Suprapubic skin (tissue), 4 donors: ENCODE results near the gene INMT. TPM values are rescaled to one million over a fixed set of nuclear protein-coding genes. Genes with fewer than 3 reads are reported as not detected.

Source experiments
- DNase-seq, 2 donors: peaks; one replicate each; pipeline ENCODE4 v3.0.0-alpha.2; 2019; ENCODE audit warnings: low spot score in 2 of 2
- H3K27ac ChIP-seq: fragments of 200-600 bp; sonication (generic); one replicate; pipeline ENCODE4 v1.5.1; 2019
- H3K27me3 ChIP-seq: fragments of 200-600 bp; sonication (generic); one replicate; pipeline ENCODE4 v1.5.1; 2019
- H3K36me3 ChIP-seq: fragments of 200-600 bp; sonication (generic); one replicate; pipeline ENCODE4 v1.5.1; 2019
- H3K4me1 ChIP-seq: fragments of 200-600 bp; sonication (generic); one replicate; pipeline ENCODE4 v1.5.1; 2019
- H3K4me3 ChIP-seq: fragments of 200-600 bp; sonication (generic); one replicate; pipeline ENCODE4 v1.5.1; 2019; ENCODE audit warnings: mild to moderate bottlenecking
- H3K9me3 ChIP-seq: fragments of 200-600 bp; sonication (generic); one replicate; pipeline ENCODE4 v1.5.1; 2019
- EP300 ChIP-seq: sonication (generic); formaldehyde crosslinking; IDR thresholded peaks from one replicate; pipeline ENCODE4 v1.6.1; 2017; ENCODE audit warnings: antibody characterized with exemption
- POLR2A ChIP-seq, 2 donors: fragments of 450-650 bp; IDR thresholded peaks; one replicate each; pipeline ENCODE4 v1.6.1; 2017; ENCODE audit warnings: antibody characterized with exemption in 2 of 2, mild to moderate bottlenecking in 2 of 2, moderate library complexity in 2 of 2
- POLR2AphosphoS5 ChIP-seq, 3 donors: sonication (generic); formaldehyde crosslinking; IDR thresholded peaks; one replicate each; pipeline ENCODE4 v1.6.1; 2017; ENCODE audit warnings: antibody characterized with exemption in 3 of 3
- WGBS: methylation state at CpG from one replicate; pipeline ENCODE4 v1.1.5; 2018; 5-methylcytosine and 5-hydroxymethylcytosine counted together
- total RNA-seq, 4 donors: library from RNA; depleted of rRNA; stranded (reverse); fragments of >200 nt; gene quantifications; one replicate each; pipeline ENCODE4 v1.1.0, GENCODE V29; 2016
- TF ChIP-seq, protein P1 (sequence below), 2 donors: fragments of 200-600 bp in 1 of 2; fragments of 450-650 bp in 1 of 2; sonication (generic) in 1 of 2; IDR thresholded peaks; one replicate each; pipeline ENCODE4 v1.5.1; 2016 to 2019; ENCODE audit warnings: antibody characterized with exemption in 2 of 2, mild to moderate bottlenecking in 1 of 2, moderate library complexity in 1 of 2

The INMT gene
- total RNA-seq, 4 donors from 2014 or later = 1.3 to 9.7 (median 4.2) TPM

DNA sequence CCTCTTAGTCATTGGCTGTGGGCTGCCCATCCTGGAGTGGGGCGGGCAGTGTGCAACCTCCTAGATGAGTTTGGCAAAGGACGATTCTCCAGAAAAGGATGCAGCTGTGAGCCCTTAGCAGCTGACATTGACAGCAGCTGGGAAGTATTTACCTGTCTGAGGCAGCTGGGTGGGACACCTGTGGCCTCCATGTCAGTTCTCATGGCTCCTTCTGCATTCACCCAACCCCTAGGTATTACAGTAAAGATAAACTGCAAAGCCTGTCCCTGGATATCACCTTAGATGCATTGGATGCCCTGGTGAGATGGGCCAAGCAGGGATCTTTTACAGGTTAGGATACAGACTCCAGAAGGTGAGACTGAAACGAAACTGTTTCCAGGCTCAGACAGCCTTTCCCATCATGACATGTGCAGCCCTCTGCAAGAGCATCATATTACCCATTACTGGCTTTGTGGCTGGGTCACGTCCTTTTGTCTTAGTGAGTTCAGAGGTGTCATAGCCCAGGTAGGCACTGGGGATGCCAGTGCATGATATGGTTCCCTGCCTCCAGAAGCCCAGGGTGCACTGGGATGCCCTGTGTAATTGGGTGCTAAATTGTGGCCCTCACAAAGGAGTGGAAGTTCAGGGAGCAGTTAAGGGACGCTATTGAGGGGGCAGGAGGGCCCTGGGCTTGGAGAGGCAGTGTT, 48.2 kb downstream of the INMT start:
- H3K9me3 ChIP-seq = no peaks in the 10 kb centered on the region
- 67% methylated on average over 5 of the region's 5 CpGs for WGBS
- H3K4me1 ChIP-seq = peaks cover 33% of the 10 kb centered on the region
- H3K27me3 ChIP-seq = no peaks in the 10 kb centered on the region
- DNase-seq = no peak
- TF ChIP-seq POLR2A (IDR thresholded peaks at IDR 0.05) (no peak), EP300 (no peak), POLR2AphosphoS5 (IDR thresholded peaks at IDR 0.05) (no peak)
- TF ChIP-seq, protein P1, sequence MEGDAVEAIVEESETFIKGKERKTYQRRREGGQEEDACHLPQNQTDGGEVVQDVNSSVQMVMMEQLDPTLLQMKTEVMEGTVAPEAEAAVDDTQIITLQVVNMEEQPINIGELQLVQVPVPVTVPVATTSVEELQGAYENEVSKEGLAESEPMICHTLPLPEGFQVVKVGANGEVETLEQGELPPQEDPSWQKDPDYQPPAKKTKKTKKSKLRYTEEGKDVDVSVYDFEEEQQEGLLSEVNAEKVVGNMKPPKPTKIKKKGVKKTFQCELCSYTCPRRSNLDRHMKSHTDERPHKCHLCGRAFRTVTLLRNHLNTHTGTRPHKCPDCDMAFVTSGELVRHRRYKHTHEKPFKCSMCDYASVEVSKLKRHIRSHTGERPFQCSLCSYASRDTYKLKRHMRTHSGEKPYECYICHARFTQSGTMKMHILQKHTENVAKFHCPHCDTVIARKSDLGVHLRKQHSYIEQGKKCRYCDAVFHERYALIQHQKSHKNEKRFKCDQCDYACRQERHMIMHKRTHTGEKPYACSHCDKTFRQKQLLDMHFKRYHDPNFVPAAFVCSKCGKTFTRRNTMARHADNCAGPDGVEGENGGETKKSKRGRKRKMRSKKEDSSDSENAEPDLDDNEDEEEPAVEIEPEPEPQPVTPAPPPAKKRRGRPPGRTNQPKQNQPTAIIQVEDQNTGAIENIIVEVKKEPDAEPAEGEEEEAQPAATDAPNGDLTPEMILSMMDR (IDR thresholded peaks at IDR 0.05) = no peak
- no peaks in the 10 kb centered on the region for H3K36me3 ChIP-seq
- H3K27ac ChIP-seq = no peak overlapping the region
- no peak overlapping the region for H3K4me3 ChIP-seq

DNA sequence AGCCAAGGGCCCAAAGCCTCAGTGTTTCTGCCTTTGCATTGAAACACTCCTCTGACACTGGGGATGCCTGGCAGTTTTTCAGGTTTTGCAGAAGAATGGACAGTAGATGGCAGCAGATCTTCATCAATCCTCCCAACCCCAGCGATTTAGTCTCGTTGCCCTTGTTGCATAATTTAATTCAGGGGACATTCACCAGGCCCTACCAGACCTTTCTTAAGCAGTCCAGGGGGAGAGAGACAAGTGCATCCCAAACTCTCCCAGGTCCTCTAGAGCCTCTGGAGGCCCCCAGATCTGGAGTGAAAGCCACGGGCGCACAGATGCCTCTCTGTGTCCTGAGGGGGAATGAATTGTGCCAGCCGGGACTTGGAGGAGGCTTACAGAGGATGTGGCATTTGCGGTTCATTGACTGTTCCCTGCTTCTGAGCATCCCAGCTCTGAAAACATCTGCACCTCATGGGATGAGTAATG, 48.9 kb downstream of the INMT start:
- H3K27ac ChIP-seq = no peak overlapping the region
- 40% methylated on average over 6 of the region's 6 CpGs for WGBS

DNA sequence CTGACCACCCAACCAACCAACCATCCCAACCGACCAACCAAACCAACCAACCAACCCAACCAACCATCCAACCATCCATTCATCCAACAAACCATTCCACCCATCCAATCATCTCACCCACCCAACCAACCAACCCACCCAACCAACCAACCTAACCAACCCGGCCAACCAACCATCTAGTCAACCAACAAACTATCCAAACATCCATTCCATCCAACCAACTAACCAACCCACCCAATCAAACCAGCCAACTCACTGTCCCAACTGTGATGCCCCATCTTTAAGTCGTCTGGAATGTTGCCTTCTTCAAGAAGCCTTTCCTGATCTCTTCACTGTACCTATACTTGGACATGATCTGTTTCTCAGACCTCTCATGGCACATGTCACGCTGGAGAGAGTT, 50.9 kb downstream of the INMT start:
- no peaks in the 10 kb centered on the region for H3K36me3 ChIP-seq

More for the DNA sequence above, 48.9 kb downstream of the INMT start:
- Histone ChIP-seq H3K9me3 (no peaks in the 10 kb centered on the region), H3K4me1 (peaks cover 38% of the 10 kb centered on the region), H3K36me3 (no peaks in the 10 kb centered on the region), H3K27me3 (no peaks in the 10 kb centered on the region), H3K4me3 (no peak overlapping the region)
- DNase-seq = no peak
- TF ChIP-seq POLR2A (IDR thresholded peaks at IDR 0.05) (no peak), POLR2AphosphoS5 (IDR thresholded peaks at IDR 0.05) (no peak), EP300 (no peak)
- TF ChIP-seq, protein P1 (IDR thresholded peaks at IDR 0.05) = peak; percentile 55 to 68

DNA sequence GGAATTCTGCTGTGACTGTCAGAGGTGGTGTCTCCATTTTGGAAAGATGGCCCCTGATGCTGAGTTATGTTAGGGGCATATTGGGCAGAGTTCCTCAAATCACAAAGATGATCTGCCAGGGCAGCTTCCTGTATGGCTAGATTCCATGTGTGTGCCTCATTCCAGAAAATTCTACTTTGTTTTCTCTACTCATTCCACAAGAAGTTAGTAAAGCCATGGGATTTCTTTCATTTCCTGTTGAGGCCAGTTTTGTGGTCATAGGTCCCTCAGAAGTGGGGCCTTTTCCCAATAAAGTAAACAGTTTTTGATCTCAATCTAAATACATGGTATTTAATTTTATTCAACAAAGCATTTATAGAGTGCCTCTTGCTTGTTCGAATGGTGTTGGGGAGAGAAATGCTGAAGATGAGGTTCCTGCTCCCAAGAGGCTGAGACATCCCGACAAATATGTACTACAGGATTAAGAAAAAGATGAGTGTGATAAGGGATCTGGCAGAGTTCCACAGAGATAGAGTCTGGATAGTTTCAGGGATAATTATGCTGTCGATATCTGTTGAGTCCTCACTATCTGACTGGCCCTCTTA, 52.2 kb downstream of the INMT start:
- DNase-seq = no peak
- Histone ChIP-seq H3K27ac (no peak overlapping the region), H3K36me3 (no peaks in the 10 kb centered on the region), H3K9me3 (no peaks in the 10 kb centered on the region), H3K4me3 (no peak overlapping the region), H3K27me3 (no peaks in the 10 kb centered on the region), H3K4me1 (peaks cover 34% of the 10 kb centered on the region)
- 42% methylated on average over 3 of the region's 3 CpGs for WGBS
- no peak for TF ChIP-seq POLR2AphosphoS5 (IDR thresholded peaks at IDR 0.05)
- no peak for TF ChIP-seq POLR2A (IDR thresholded peaks at IDR 0.05)
- no peak for TF ChIP-seq EP300
- TF ChIP-seq, protein P1 (IDR thresholded peaks at IDR 0.05) = no peak

More for the DNA sequence above, 50.9 kb downstream of the INMT start:
- H3K9me3 ChIP-seq = no peaks in the 10 kb centered on the region
- 97% methylated on average over 4 of the region's 4 CpGs for WGBS
- TF ChIP-seq EP300 (no peak), POLR2AphosphoS5 (IDR thresholded peaks at IDR 0.05) (no peak), POLR2A (IDR thresholded peaks at IDR 0.05) (no peak)
- TF ChIP-seq, protein P1 (IDR thresholded peaks at IDR 0.05) = no peak
- H3K4me1 ChIP-seq = peaks cover 38% of the 10 kb centered on the region
- DNase-seq = no peak
- no peak overlapping the region for H3K27ac ChIP-seq
- H3K4me3 ChIP-seq = no peak overlapping the region
- no peaks in the 10 kb centered on the region for H3K27me3 ChIP-seq

DNA sequence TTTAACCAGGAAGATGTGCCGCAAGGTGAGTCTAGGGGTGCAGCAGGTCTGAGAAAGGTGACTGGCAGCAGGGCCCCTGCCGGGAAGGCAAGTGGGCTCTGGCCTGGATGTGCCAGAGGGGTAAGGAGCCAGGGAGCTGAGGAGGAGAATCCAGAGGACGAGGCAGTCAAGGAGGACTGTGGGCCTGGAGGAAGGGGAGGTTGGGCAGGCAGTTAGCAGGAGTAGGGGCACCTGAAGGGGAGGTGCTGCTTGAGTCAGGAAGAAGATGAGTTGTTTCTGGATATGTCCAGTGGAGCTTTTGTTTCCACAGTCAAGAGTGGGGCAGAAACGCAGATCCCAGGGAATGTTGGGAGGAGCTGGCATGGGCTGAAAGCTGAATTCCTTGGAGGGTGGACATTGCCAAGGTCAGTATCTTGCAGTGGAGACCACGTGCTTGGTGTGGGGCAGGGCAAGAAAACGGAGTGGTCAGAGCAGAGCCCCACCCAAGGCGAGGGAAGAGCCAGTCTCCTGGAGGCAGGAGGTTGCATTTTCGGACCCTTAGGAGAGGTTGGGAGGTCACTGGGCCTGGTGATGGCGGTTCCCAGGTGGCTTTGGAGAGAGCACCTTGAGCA, 53.3 kb downstream of the INMT start:
- TF ChIP-seq, protein P1 (IDR thresholded peaks at IDR 0.05) = no peak
- TF ChIP-seq POLR2AphosphoS5 (IDR thresholded peaks at IDR 0.05) = no peak
- TF ChIP-seq EP300 = no peak
- TF ChIP-seq POLR2A (IDR thresholded peaks at IDR 0.05) = no peak
- H3K4me3 ChIP-seq = no peak overlapping the region
- peaks cover 27% of the 10 kb centered on the region for H3K4me1 ChIP-seq
- no peaks in the 10 kb centered on the region for H3K36me3 ChIP-seq
- no peaks in the 10 kb centered on the region for H3K9me3 ChIP-seq
- DNase-seq = no peak
- 83% methylated on average over 9 of the region's 9 CpGs for WGBS
- no peak overlapping the region for H3K27ac ChIP-seq
- H3K27me3 ChIP-seq = no peaks in the 10 kb centered on the region
